ENCODE results near the gene C1QTNF6. TPM values are rescaled to one million over a fixed set of nuclear protein-coding genes. Genes with fewer than 3 reads are reported as not detected.

Gene C1QTNF6
- polyA plus RNA-seq, 1 of the 3 experiments (the other 2 are of a cell fraction): 47.7 TPM

DNA sequence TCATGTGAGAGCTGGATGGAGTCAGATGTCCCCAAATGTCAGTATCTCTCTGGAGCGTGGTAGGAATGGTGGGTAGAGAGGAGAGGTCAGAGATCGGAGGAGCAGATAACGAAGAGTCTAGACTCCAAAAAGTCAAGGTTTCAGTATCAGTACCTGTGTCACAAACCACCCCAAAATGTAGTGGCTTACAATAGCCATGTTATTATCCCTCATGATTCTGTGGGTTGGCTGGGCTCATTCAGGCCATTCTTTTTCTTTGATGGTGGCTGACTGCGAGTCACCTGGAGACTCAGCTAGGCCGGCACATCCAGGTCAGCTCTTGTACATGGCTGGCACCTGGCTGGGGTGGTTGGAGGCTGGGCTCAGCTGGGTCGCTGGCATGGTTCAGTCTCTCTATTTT lies 31.5 kb upstream of the C1QTNF6 start:
- DNase-seq: no peak
- H3K4me2 ChIP-seq: no peak overlapping the region
- no peak for TF ChIP-seq EP300 (IDR thresholded peaks at IDR 0.05; ENCODE audit: borderline replicate concordance in 1 of 2, low read depth in 1 of 2, low read length in 1 of 2)
- no peak for TF ChIP-seq MAX (IDR thresholded peaks at IDR 0.05; ENCODE audit: low read depth)
- no peak for TF ChIP-seq MXI1 (IDR thresholded peaks at IDR 0.05; ENCODE audit: low read depth, low read length)
- no peak for TF ChIP-seq PBX3 (IDR thresholded peaks at IDR 0.05)
- TF ChIP-seq RFX5 (IDR thresholded peaks at IDR 0.05; ENCODE audit: low read length): no peak
- no peak for TF ChIP-seq NRF1 (IDR thresholded peaks at IDR 0.05; ENCODE audit: low read depth, low read length)
- TF ChIP-seq POLR2AphosphoS5 (IDR thresholded peaks at IDR 0.05; ENCODE audit: low read depth, low read length): no peak
- TF ChIP-seq SIN3A (IDR thresholded peaks at IDR 0.05; ENCODE audit: borderline replicate concordance, low read depth, low read length): no peak
- no peak for TF ChIP-seq IRF3 (IDR thresholded peaks at IDR 0.05; ENCODE audit: low read depth, low read length)
- no peak for TF ChIP-seq YY1 (IDR thresholded peaks at IDR 0.05; ENCODE audit: low read depth)
- TF ChIP-seq NFIC (IDR thresholded peaks at IDR 0.05; ENCODE audit: borderline replicate concordance): no peak
- no peak for TF ChIP-seq ELF1 (IDR thresholded peaks at IDR 0.05)
- H3K4me1 ChIP-seq (ENCODE audit: control insufficient read depth in 1 of 2, insufficient read depth in 2 of 2, low read depth in 1 of 2, low read length in 1 of 2): no peaks in the 10 kb centered on the region
- CTCF ChIA-PET: no interaction called here
- no peak overlapping the region for H3K27ac ChIP-seq (ENCODE audit: low read depth in 2 of 2, low read length in 1 of 2)
- H3K36me3 ChIP-seq (replicated peaks in 1 of 2; ENCODE audit: control insufficient read depth in 1 of 2, insufficient read depth in 2 of 2, low read length in 1 of 2): no peaks in the 10 kb centered on the region
- no peaks in the 10 kb centered on the region for H3K9me3 ChIP-seq
- POLR2A ChIA-PET: no interaction called here
- no peak overlapping the region for H2AFZ ChIP-seq (ENCODE audit: low read depth)
- H3K4me3 ChIP-seq (ENCODE audit: low read depth in 2 of 2, low read length in 1 of 2): no peak overlapping the region
- H3F3A ChIP-seq (replicated peaks; ENCODE audit: insufficient read depth): no peaks in the 10 kb centered on the region
- 69% methylated on average over 6 of the region's 6 CpGs for WGBS (ENCODE audit: low lambda C conversion rate)
- H4K20me1 ChIP-seq (ENCODE audit: insufficient read depth): no peaks in the 10 kb centered on the region
- H3K9me2 ChIP-seq: no peaks in the 10 kb centered on the region
- H3K27me3 ChIP-seq (ENCODE audit: insufficient read depth): no peaks in the 10 kb centered on the region; the same call in 1 of the 2 replicates
- H3K79me2 ChIP-seq (ENCODE audit: insufficient read depth): no peaks in the 10 kb centered on the region
- H3K9ac ChIP-seq: no peak overlapping the region

DNA sequence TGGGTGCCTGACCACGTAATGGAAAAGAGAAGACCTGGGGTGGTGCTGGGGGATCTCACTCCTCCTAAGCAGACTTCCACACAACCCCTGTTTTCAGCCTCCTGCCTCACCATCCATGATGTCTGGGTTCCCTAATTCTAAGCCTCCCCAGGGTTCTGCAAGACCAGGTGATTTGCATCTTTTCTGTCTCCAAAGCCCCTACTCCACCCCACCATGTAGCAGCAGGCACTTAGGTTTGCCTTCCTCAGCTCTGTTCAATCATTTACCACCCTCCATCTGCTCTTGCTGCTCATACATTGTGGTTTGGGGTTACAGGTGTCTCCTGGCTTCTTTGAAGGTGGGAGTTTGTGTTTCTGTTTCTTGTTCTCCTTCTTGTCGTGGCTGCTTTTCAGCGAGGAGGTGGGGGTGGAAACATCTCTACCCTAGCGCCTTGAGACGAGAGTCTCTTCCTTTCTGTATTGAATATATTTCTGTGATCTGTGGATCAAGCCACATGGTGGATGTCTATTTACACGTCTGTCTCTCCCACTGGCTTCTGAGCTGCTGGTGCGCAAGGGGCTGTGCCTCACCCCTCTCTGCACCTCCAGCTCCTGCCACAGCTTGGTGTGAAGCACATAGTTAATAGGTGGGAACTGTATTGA lies 30.8 kb upstream of the C1QTNF6 start:
- no peaks in the 10 kb centered on the region for H3K79me2 ChIP-seq (ENCODE audit: insufficient read depth)
- H3K36me3 ChIP-seq (replicated peaks in 1 of 2; ENCODE audit: control insufficient read depth in 1 of 2, insufficient read depth in 2 of 2, low read length in 1 of 2): no peaks in the 10 kb centered on the region
- POLR2A ChIA-PET: no interaction called here
- no peaks in the 10 kb centered on the region for H3K9me2 ChIP-seq
- CTCF ChIA-PET: no interaction called here
- no peak overlapping the region for H3K4me2 ChIP-seq
- no peak overlapping the region for H2AFZ ChIP-seq (ENCODE audit: low read depth)
- H3F3A ChIP-seq (replicated peaks; ENCODE audit: insufficient read depth): no peaks in the 10 kb centered on the region
- no peaks in the 10 kb centered on the region for H3K4me1 ChIP-seq (ENCODE audit: control insufficient read depth in 1 of 2, insufficient read depth in 2 of 2, low read depth in 1 of 2, low read length in 1 of 2)
- H4K20me1 ChIP-seq (ENCODE audit: insufficient read depth): no peaks in the 10 kb centered on the region
- no peaks in the 10 kb centered on the region for H3K9me3 ChIP-seq
- H3K9ac ChIP-seq: no peak overlapping the region
- no peak overlapping the region for H3K4me3 ChIP-seq (ENCODE audit: low read depth in 2 of 2, low read length in 1 of 2)
- no peak for DNase-seq
- H3K27ac ChIP-seq (ENCODE audit: low read depth in 2 of 2, low read length in 1 of 2): no peak overlapping the region
- 65% methylated on average over 7 of the region's 7 CpGs for WGBS (ENCODE audit: low lambda C conversion rate)
- no peaks in the 10 kb centered on the region; the same call in 1 of the 2 replicates for H3K27me3 ChIP-seq (ENCODE audit: insufficient read depth)
- no peak for TF ChIP-seq TCF12 (IDR thresholded peaks at IDR 0.05)
- TF ChIP-seq TEAD4 (IDR thresholded peaks at IDR 0.05; ENCODE audit: borderline replicate concordance, insufficient read depth): no peak
- TF ChIP-seq RXRA (IDR thresholded peaks at IDR 0.05; ENCODE audit: borderline replicate concordance, low read depth): no peak
- no peak for TF ChIP-seq GATA2 (CRISPR knock-in tag; IDR thresholded peaks at IDR 0.05)
- TF ChIP-seq FOXJ3 (CRISPR knock-in tag; IDR thresholded peaks at IDR 0.05): no peak
- TF ChIP-seq SMC3 (IDR thresholded peaks at IDR 0.05; ENCODE audit: low read depth, low read length): no peak
- no peak for TF ChIP-seq MAX (IDR thresholded peaks at IDR 0.05; ENCODE audit: low read depth)
- TF ChIP-seq EP300 (IDR thresholded peaks at IDR 0.05; ENCODE audit: borderline replicate concordance in 1 of 2, low read depth in 1 of 2, low read length in 1 of 2): no peak
- TF ChIP-seq USF1 (IDR thresholded peaks at IDR 0.05; ENCODE audit: borderline replicate concordance, low read depth): no peak
- TF ChIP-seq GABPA (IDR thresholded peaks at IDR 0.05; ENCODE audit: low read depth): no peak
- TF ChIP-seq EZH2phosphoT487 (IDR thresholded peaks at IDR 0.05; ENCODE audit: borderline replicate concordance, low read depth): no peak
- no peak for TF ChIP-seq ZBTB33 (IDR thresholded peaks at IDR 0.05; ENCODE audit: borderline replicate concordance, low read depth)
- no peak for TF ChIP-seq FOXM1 (IDR thresholded peaks at IDR 0.05; ENCODE audit: low read depth)
